H1 (cell line): ENCODE data around the gene RGS2. TPM values are rescaled to one million over a fixed set of nuclear protein-coding genes. Genes with fewer than 3 reads are reported as not detected.

Source experiments
- CTCF ChIA-PET: fragments of 300-600 bp; sonication (Branson Sonifier 250); formaldehyde crosslinking; loops from one replicate; lab custom pipeline; 2021; ENCODE audit not compliant: partially characterized antibody; lab: Charles Lee
- POLR2A ChIA-PET: fragments of 300-600 bp; sonication (Branson Sonifier 250); formaldehyde crosslinking; loops from one replicate; lab custom pipeline; 2021; ENCODE audit warnings: inconsistent platforms; ENCODE audit not compliant: partially characterized antibody; lab: Charles Lee
- DNase-seq, 2 experiments: peaks; one replicate each; pipeline versions ENCODE4 v3.0.0 to v3.0.0-alpha.2; 2010 to 2022; ENCODE audit warnings: low spot score in 2 of 2, low read depth in 1 of 2, mixed read lengths in 1 of 2
- FAIRE-seq: peaks from 2 replicates; lab custom pipeline; 2011; peaks lifted over from hg19 to GRCh38; lab: Jason Lieb, UNC
- H2AFZ ChIP-seq: 2 replicates; pipeline ENCODE4 v1.8.1; 2012; ENCODE audit warnings: low read length, inconsistent platforms
- H2AK5ac ChIP-seq: 2 replicates; pipeline ENCODE4 v1.6.1; 2013; ENCODE audit warnings: low read depth, low read length
- H2BK120ac ChIP-seq: replicated peaks from 2 replicates; pipeline ENCODE3; 2013; ENCODE audit warnings: low read depth, low read length, inconsistent platforms
- H2BK12ac ChIP-seq: 2 replicates; pipeline ENCODE4 v1.6.1; 2013; ENCODE audit warnings: low read depth, low read length
- H2BK15ac ChIP-seq: 2 replicates; pipeline ENCODE4 v1.6.1; 2013; ENCODE audit warnings: low read length
- H2BK20ac ChIP-seq: 2 replicates; pipeline ENCODE4 v1.6.1; 2013; ENCODE audit warnings: low read length
- H2BK5ac ChIP-seq: 2 replicates; pipeline ENCODE4 v1.6.1; 2013; ENCODE audit warnings: low read depth, low read length
- H3K14ac ChIP-seq: 2 replicates; pipeline ENCODE4 v1.6.1; 2013; ENCODE audit warnings: inconsistent platforms; ENCODE audit not compliant: insufficient read length
- H3K18ac ChIP-seq: 2 replicates; pipeline ENCODE4 v1.6.1; 2013; ENCODE audit warnings: low read length; ENCODE audit errors: extremely low read depth
- H3K23ac ChIP-seq: 2 replicates; pipeline ENCODE4 v1.6.1; 2013; ENCODE audit warnings: inconsistent platforms; ENCODE audit not compliant: insufficient read length
- H3K23me2 ChIP-seq: 2 replicates; pipeline ENCODE4 v1.6.1; 2013; ENCODE audit warnings: low read depth, low read length
- H3K27ac ChIP-seq: 2 replicates; pipeline ENCODE4 v1.6.1; 2011; ENCODE audit warnings: low read depth, low read length, inconsistent platforms
- H3K27me3 ChIP-seq, 4 experiments: replicated peaks in 1 of 4; 1 replicate in 1 of 4; 2 replicates in 3 of 4; pipeline versions ENCODE4 v1.6.1 to v1.8.1; 2011 to 2013; ENCODE audit warnings: low read length in 3 of 4, mild to moderate bottlenecking in 3 of 4, inconsistent platforms in 2 of 4, mixed read lengths in 2 of 4, moderate library complexity in 1 of 4; ENCODE audit not compliant: control insufficient read depth in 3 of 4, insufficient read depth in 3 of 4; ENCODE audit errors: extremely low read depth in 1 of 4
- H3K36me3 ChIP-seq, 4 experiments: 2 replicates each; pipeline versions ENCODE4 v1.6.1 to v1.8.1; 2011 to 2013; ENCODE audit warnings: mild to moderate bottlenecking in 4 of 4, low read length in 3 of 4, moderate library complexity in 2 of 4, control low read depth in 1 of 4, inconsistent platforms in 1 of 4; ENCODE audit not compliant: insufficient read depth in 4 of 4, control insufficient read depth in 2 of 4
- H3K4ac ChIP-seq: replicated peaks from 2 replicates; pipeline ENCODE3; 2013; ENCODE audit warnings: low read length, low read depth, mixed read lengths, inconsistent platforms; ENCODE audit not compliant: insufficient read length
- H3K4me1 ChIP-seq, 4 experiments: replicated peaks in 1 of 4; 1 replicate in 1 of 4; 2 replicates in 3 of 4; pipeline versions ENCODE4 v1.6.1 to v1.8.1; 2011 to 2013; ENCODE audit warnings: low read length in 3 of 4, inconsistent platforms in 2 of 4, mixed read lengths in 1 of 4; ENCODE audit not compliant: insufficient read depth in 4 of 4, control insufficient read depth in 3 of 4
- H3K4me2 ChIP-seq, 2 experiments: 2 replicates each; pipeline versions ENCODE4 v1.6.1 to v1.8.1; 2011 to 2013; ENCODE audit warnings: low read depth in 2 of 2, low read length in 2 of 2, control low read depth in 1 of 2, inconsistent platforms in 1 of 2, mild to moderate bottlenecking in 1 of 2; ENCODE audit not compliant: insufficient read depth in 1 of 2
- H3K4me3 ChIP-seq, 4 experiments: fragments of 200-600, 300-600 bp in 1 of 4; sonication (generic), shearing (Covaris generic), sonication (Bioruptor Twin) in 1 of 4; 2 replicates each; pipeline versions ENCODE4 v1.5.1 to v1.8.1; 2011 to 2016; ENCODE audit warnings: low read length in 4 of 4, low read depth in 3 of 4, control low read depth in 2 of 4, inconsistent platforms in 2 of 4, mild to moderate bottlenecking in 2 of 4, mixed read lengths in 1 of 4, moderate library complexity in 1 of 4; ENCODE audit not compliant: insufficient read depth in 2 of 4; ENCODE audit errors: extremely low read depth in 1 of 4
- H3K56ac ChIP-seq: replicated peaks from 2 replicates; pipeline ENCODE3; 2013; ENCODE audit warnings: low read depth, mild to moderate bottlenecking, mixed read lengths, low read length, inconsistent platforms; ENCODE audit not compliant: insufficient read length
- H3K79me1 ChIP-seq: 2 replicates; pipeline ENCODE4 v1.6.1; 2013; ENCODE audit warnings: low read depth, low read length, control low read depth
- H3K79me2 ChIP-seq, 2 experiments: 2 replicates each; pipeline versions ENCODE4 v1.6.1 to v1.8.1; 2012 to 2013; ENCODE audit warnings: low read length in 2 of 2, mild to moderate bottlenecking in 2 of 2, inconsistent platforms in 1 of 2; ENCODE audit not compliant: insufficient read depth in 2 of 2, control insufficient read depth in 1 of 2
- H3K9ac ChIP-seq, 4 experiments: replicated peaks in 1 of 4; 1 replicate in 1 of 4; 2 replicates in 3 of 4; pipeline versions ENCODE4 v1.6.1 to v1.8.1; 2011 to 2013; ENCODE audit warnings: low read depth in 3 of 4, low read length in 3 of 4, control low read depth in 2 of 4, mild to moderate bottlenecking in 2 of 4, moderate library complexity in 2 of 4, inconsistent platforms in 1 of 4; ENCODE audit errors: extremely low read depth in 1 of 4
- H3K9me3 ChIP-seq, 2 experiments: 2 replicates each; pipeline versions ENCODE4 v1.6.1 to v1.8.1; 2012 to 2013; ENCODE audit warnings: mild to moderate bottlenecking in 2 of 2, moderate library complexity in 2 of 2, control low read depth in 1 of 2, inconsistent platforms in 1 of 2, low read depth in 1 of 2, low read length in 1 of 2, mixed read lengths in 1 of 2; ENCODE audit not compliant: insufficient read depth in 2 of 2
- H4K20me1 ChIP-seq, 2 experiments: replicated peaks in 1 of 2; 2 replicates each; pipeline versions ENCODE3 to v1.8.1; 2011 to 2013; ENCODE audit warnings: inconsistent platforms in 2 of 2, low read length in 2 of 2, mild to moderate bottlenecking in 1 of 2; ENCODE audit not compliant: insufficient read depth in 2 of 2, control insufficient read depth in 1 of 2
- H4K5ac ChIP-seq: 2 replicates; pipeline ENCODE4 v1.6.1; 2013; ENCODE audit warnings: low read length, low read depth, mixed read lengths, inconsistent platforms; ENCODE audit not compliant: insufficient read length
- H4K8ac ChIP-seq: 2 replicates; pipeline ENCODE4 v1.8.0; 2013; ENCODE audit warnings: mild to moderate bottlenecking, moderate library complexity, low read length, inconsistent platforms; ENCODE audit not compliant: insufficient read depth; ENCODE audit errors: extremely low read depth
- H4K91ac ChIP-seq: replicated peaks from 2 replicates; pipeline ENCODE3; 2013; ENCODE audit warnings: low read length, mixed read lengths, inconsistent platforms; ENCODE audit not compliant: insufficient read length
- BACH1 ChIP-seq: IDR thresholded peaks from 2 replicates; pipeline ENCODE4 v1.6.1; 2012; ENCODE audit warnings: low read length, improper control_type of control experiment
- CBX8 ChIP-seq: fragments of 300-800, 300-1000 bp; sonication (generic); IDR thresholded peaks from 2 replicates; pipeline ENCODE4 v1.7.1; 2016; ENCODE audit warnings: low read depth, low read length, borderline replicate concordance
- CREB1 ChIP-seq: IDR thresholded peaks from 2 replicates; pipeline ENCODE4 v1.6.1; 2012; ENCODE audit warnings: inconsistent platforms
- EP300 ChIP-seq, 2 experiments: IDR thresholded peaks; 1 replicate in 1 of 2; 2 replicates in 1 of 2; pipeline ENCODE4 v1.6.1; 2011 to 2012; ENCODE audit warnings: low read depth in 2 of 2, low read length in 2 of 2, mild to moderate bottlenecking in 2 of 2, borderline replicate concordance in 1 of 2, inconsistent platforms in 1 of 2, moderate library complexity in 1 of 2
- HDAC2 ChIP-seq, 2 experiments: fragments of 300-600 bp in 1 of 2; sonication (generic) in 1 of 2; IDR thresholded peaks; 2 replicates each; pipeline ENCODE4 v1.6.1; 2011 to 2012; ENCODE audit warnings: low read depth in 2 of 2, low read length in 2 of 2, mild to moderate bottlenecking in 2 of 2, moderate library complexity in 2 of 2, borderline replicate concordance in 1 of 2, inconsistent platforms in 1 of 2
- JUN ChIP-seq: IDR thresholded peaks from 2 replicates; pipeline ENCODE4 v1.6.1; 2011; ENCODE audit warnings: low read depth, mild to moderate bottlenecking, improper control_type of control experiment, low read length
- KDM1A ChIP-seq: fragments of 200-600, 300-600 bp; sonication (generic); IDR thresholded peaks from 2 replicates; pipeline ENCODE4 v1.7.1; 2016; ENCODE audit warnings: mild to moderate bottlenecking, low read length, borderline replicate concordance
- KDM4A ChIP-seq: IDR thresholded peaks from one replicate; pipeline ENCODE4 v1.7.1; 2012; ENCODE audit warnings: low read depth, mild to moderate bottlenecking, moderate library complexity, low read length, inconsistent platforms; ENCODE audit not compliant: severe bottlenecking
- POU5F1 ChIP-seq: IDR thresholded peaks from 2 replicates; pipeline ENCODE4 v1.6.1; 2011; ENCODE audit warnings: low read depth, mild to moderate bottlenecking, low read length, moderate library complexity
- RFX5 ChIP-seq: IDR thresholded peaks from 2 replicates; pipeline ENCODE4 v1.6.1; 2011; ENCODE audit warnings: low read depth, low read length, improper control_type of control experiment, borderline replicate concordance
- SAP30 ChIP-seq: fragments of 300-600 bp; sonication (generic); IDR thresholded peaks from 2 replicates; pipeline ENCODE4 v1.7.1; 2012; ENCODE audit warnings: low read length, moderate library complexity, mild to moderate bottlenecking, inconsistent platforms; ENCODE audit not compliant: insufficient read depth, insufficient replicate concordance
- SP2 ChIP-seq: IDR thresholded peaks from 2 replicates; pipeline ENCODE4 v1.6.1; 2012; ENCODE audit warnings: mild to moderate bottlenecking, low read length, inconsistent platforms
- USF2 ChIP-seq: IDR thresholded peaks from 2 replicates; pipeline ENCODE4 v1.6.1; 2011; ENCODE audit warnings: low read length, improper control_type of control experiment
- YY1 ChIP-seq: IDR thresholded peaks from 2 replicates; pipeline ENCODE4 v1.6.1; 2011; ENCODE audit warnings: low read depth, mild to moderate bottlenecking, low read length
- polyA plus RNA-seq, 7 experiments: library from polyadenylated mRNA; depleted of rRNA in 3 of 7; stranded (reverse) in 5 of 7; unstranded in 2 of 7; fragments of >200 nt in 5 of 7; fragments of 200-250 nt in 2 of 7; gene quantifications; 1 replicate in 5 of 7; 2 replicates in 1 of 7; 4 replicates in 1 of 7; pipeline versions ENCODE4 v1.2.1 to v1.2.3, GENCODE V29; 2011 to 2013; ENCODE audit warnings: missing spikeins in 2 of 7, mixed read lengths in 2 of 7
- total RNA-seq: library from RNA; stranded (reverse); fragmentation: NEBNext Ultra II Directional; extraction: Animal tissue kit (Norgen Biotek cat#: 25700); gene quantifications from 2 replicates; pipeline ENCODE4 v1.2.1, GENCODE V29; 2021

The RGS2 gene
- total and polyA plus RNA-seq, 2 of the 8 experiments (the other 6 are each of a cell fraction or from before 2014, with no cell fraction given), result 9.1 to 17.0 TPM

GRCh38 chr1:192802406-192802805, 6.4 kb upstream of the RGS2 start:
- no peak overlapping the region for H2BK20ac ChIP-seq
- H2BK5ac ChIP-seq, result no peak overlapping the region
- TF ChIP-seq CBX8 (no peak), YY1 (no peak), SP2 (no peak), BACH1 (no peak), RFX5 (no peak), JUN (no peak), CREB1 (no peak), SAP30 (no peak), POU5F1 (no peak), USF2 (no peak), KDM4A (no peak), EP300 (IDR thresholded peaks at IDR 0.05; ENCODE audit: borderline replicate concordance in 1 of 2, low read depth in 2 of 2, low read length in 2 of 2) (no peak), HDAC2 (IDR thresholded peaks at IDR 0.05; ENCODE audit: borderline replicate concordance in 1 of 2, low read depth in 2 of 2, low read length in 2 of 2) (no peak), KDM1A (no peak)
- H3K4me3 ChIP-seq, result no peak overlapping the region
- H4K91ac ChIP-seq, result no peak overlapping the region
- ChIA-PET POLR2A (no interaction called here), CTCF (interaction anchor here (0.8 to 2.0 kb wide), 4 partner anchors 134 to 328 kb away, joined by 3 to 7 read pairs (median 4); no protein-coding TSS in a partner anchor)
- no peak overlapping the region for H3K23ac ChIP-seq
- no peaks in the 10 kb centered on the region for H3K9me3 ChIP-seq
- H2BK120ac ChIP-seq, result no peak overlapping the region
- no peaks in the 10 kb centered on the region for H3K27me3 ChIP-seq
- H3K14ac ChIP-seq, result no peak overlapping the region
- H4K8ac ChIP-seq, result no peak overlapping the region
- H4K20me1 ChIP-seq, result no peaks in the 10 kb centered on the region
- H3K23me2 ChIP-seq, result no peaks in the 10 kb centered on the region
- H3K4me2 ChIP-seq, result no peak overlapping the region
- no peak overlapping the region for H3K18ac ChIP-seq
- no peaks in the 10 kb centered on the region for H3K36me3 ChIP-seq
- H2BK12ac ChIP-seq, result no peak overlapping the region
- H3K4ac ChIP-seq, result no peak overlapping the region
- no peak overlapping the region for H4K5ac ChIP-seq
- H3K56ac ChIP-seq, result no peak overlapping the region
- H3K9ac ChIP-seq, result no peak overlapping the region
- H3K79me2 ChIP-seq, result no peaks in the 10 kb centered on the region
- DNase-seq (no peak), FAIRE-seq (no peak)
- no peak overlapping the region for H2AFZ ChIP-seq
- H3K4me1 ChIP-seq, result no peaks in the 10 kb centered on the region
- H2BK15ac ChIP-seq, result no peak overlapping the region
- no peak overlapping the region for H3K27ac ChIP-seq
- H2AK5ac ChIP-seq, result no peak overlapping the region
- no peaks in the 10 kb centered on the region for H3K79me1 ChIP-seq
